PFSK-1 (cell line): ENCODE measurements around the gene UGT1A7.

Source experiments
- FOXP2 ChIP-seq: optimal IDR thresholded peaks from 2 replicates; pipeline ENCODE3; 2011; ENCODE audit warnings: borderline replicate concordance, control low read depth, inconsistent platforms; ENCODE audit not compliant: insufficient read depth; ENCODE audit errors: extremely low read length, extremely low read depth
- POLR2AphosphoS5 ChIP-seq: IDR thresholded peaks from 2 replicates; pipeline ENCODE4 v1.6.1; 2012; ENCODE audit warnings: low read depth, mild to moderate bottlenecking, control low read depth, low read length, moderate library complexity
- REST ChIP-seq, 2 experiments: IDR thresholded peaks; 2 replicates each; pipeline versions ENCODE4 v1.6.1 to v1.8.0; 2011 to 2012; ENCODE audit warnings: low read depth in 2 of 2, low read length in 2 of 2, control low read depth in 1 of 2, inconsistent platforms in 1 of 2, mild to moderate bottlenecking in 1 of 2, moderate library complexity in 1 of 2; ENCODE audit not compliant: insufficient read depth in 1 of 2
- SIN3A ChIP-seq: IDR thresholded peaks from 2 replicates; pipeline ENCODE4 v1.6.1; 2012; ENCODE audit warnings: mild to moderate bottlenecking, low read length, moderate library complexity, borderline replicate concordance; ENCODE audit not compliant: insufficient read depth
- TAF1 ChIP-seq: IDR thresholded peaks from 2 replicates; pipeline ENCODE4 v1.6.1; 2012; ENCODE audit warnings: low read length, control low read depth, borderline replicate concordance; ENCODE audit not compliant: insufficient read depth

UGT1A7 gene

DNA sequence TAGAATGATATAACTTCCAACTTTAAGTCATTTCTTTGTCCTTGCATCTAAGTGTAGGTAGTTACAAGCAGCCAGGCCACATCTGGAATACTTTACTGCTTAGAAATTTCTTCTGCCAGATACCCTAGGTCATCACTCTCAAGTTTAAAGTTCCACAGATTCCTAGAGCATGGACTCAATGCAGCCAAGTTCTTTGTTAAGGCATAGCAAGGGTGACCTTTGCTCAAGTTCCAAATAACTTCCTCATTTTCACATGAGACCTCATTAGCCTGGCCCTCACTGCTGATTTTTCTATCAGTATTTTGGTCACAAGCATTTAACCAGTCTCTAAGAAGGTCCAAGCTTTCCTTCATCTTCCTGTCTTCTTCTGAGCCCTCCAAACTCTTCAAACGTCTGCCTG is 17.8 kb upstream of the UGT1A7 start:
- no peak for TF ChIP-seq SIN3A
- no peak for TF ChIP-seq TAF1
- no peak for TF ChIP-seq REST (IDR thresholded peaks at IDR 0.05; ENCODE audit: insufficient read depth in 1 of 2, low read depth in 2 of 2, low read length in 2 of 2)
- no peak for TF ChIP-seq FOXP2
- TF ChIP-seq POLR2AphosphoS5, result no peak

GRCh38 chr2:233668605-233669260 is 13.0 kb upstream of the UGT1A7 start:
- TF ChIP-seq SIN3A, result no peak
- TF ChIP-seq TAF1, result no peak
- no peak for TF ChIP-seq FOXP2
- no peak for TF ChIP-seq POLR2AphosphoS5
- TF ChIP-seq REST (IDR thresholded peaks at IDR 0.05; ENCODE audit: insufficient read depth in 1 of 2, low read depth in 2 of 2, low read length in 2 of 2), result no peak

DNA sequence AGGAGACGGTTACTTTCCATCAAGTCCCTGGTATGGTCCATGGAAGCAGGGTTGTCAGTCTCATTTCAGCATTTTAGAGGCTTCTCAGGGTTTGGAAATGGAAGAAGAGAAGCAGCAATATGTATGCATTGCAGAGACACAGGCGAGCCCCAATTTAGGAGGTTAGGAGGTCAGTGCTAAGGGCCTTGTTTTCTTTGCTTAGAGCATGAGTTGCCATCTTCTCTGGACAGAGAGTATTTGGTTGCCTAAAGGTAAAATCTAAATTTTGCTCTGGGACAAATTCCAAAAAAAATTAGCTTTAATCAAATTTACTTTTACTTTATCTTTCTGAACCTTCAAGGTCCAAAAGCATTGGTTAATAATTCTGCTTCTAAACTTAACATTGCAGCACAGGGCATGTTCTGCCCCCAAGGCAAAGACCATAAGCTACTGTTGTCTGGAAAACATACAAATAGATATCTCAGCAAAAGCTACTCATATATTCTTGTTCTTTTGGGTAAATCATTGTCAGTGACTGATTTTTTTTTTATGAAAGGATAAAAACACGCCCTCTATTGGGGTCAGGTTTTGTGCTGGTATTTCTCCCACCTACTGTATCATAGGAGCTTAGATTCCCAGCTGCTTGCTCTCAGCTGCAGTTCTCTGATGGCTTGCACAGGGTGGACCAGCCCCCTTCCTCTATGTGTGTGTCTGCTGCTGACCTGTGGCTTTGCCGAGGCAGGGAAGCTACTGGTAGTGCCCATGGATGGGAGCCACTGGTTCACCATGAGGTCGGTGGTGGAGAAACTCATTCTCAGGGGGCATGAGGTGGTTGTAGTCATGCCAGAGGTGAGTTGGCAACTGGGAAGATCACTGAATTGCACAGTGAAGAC is 10.2 kb upstream of the UGT1A7 start, which contains the start of gene UGT1A9:
Gene UGT1A9 (plus strand): TSS at position 609 of the 872 bp plus-strand sequence. CDS start 37 bp downstream, at position 646.
- TF ChIP-seq POLR2AphosphoS5 (no peak), TAF1 (no peak), REST (IDR thresholded peaks at IDR 0.05; ENCODE audit: insufficient read depth in 1 of 2, low read depth in 2 of 2, low read length in 2 of 2) (no peak), SIN3A (no peak), FOXP2 (no peak)

- no peak for TF ChIP-seq TAF1
- TF ChIP-seq POLR2AphosphoS5, result no peak
- no peak for TF ChIP-seq REST (IDR thresholded peaks at IDR 0.05; ENCODE audit: insufficient read depth in 1 of 2, low read depth in 2 of 2, low read length in 2 of 2)
- no peak for TF ChIP-seq FOXP2
- TF ChIP-seq SIN3A, result no peak
These were observed 8.8 kb upstream of the UGT1A7 start for GRCh38 chr2:233672886-233673285.
